ENCODE data around the gene EFNA2. TPM values are rescaled to one million over a fixed set of nuclear protein-coding genes. Genes with fewer than 3 reads are reported as not detected.
"Not testable (repeated sequence)": the region's sequence is repeated elsewhere in the genome, so short reads cannot be mapped to it uniquely, and the experiment has no call there.

EFNA2 gene
- polyA plus RNA-seq, 1 donor (not counting 4 experiments of a cell fraction or from before 2014, with no cell fraction given): not detected

DNA sequence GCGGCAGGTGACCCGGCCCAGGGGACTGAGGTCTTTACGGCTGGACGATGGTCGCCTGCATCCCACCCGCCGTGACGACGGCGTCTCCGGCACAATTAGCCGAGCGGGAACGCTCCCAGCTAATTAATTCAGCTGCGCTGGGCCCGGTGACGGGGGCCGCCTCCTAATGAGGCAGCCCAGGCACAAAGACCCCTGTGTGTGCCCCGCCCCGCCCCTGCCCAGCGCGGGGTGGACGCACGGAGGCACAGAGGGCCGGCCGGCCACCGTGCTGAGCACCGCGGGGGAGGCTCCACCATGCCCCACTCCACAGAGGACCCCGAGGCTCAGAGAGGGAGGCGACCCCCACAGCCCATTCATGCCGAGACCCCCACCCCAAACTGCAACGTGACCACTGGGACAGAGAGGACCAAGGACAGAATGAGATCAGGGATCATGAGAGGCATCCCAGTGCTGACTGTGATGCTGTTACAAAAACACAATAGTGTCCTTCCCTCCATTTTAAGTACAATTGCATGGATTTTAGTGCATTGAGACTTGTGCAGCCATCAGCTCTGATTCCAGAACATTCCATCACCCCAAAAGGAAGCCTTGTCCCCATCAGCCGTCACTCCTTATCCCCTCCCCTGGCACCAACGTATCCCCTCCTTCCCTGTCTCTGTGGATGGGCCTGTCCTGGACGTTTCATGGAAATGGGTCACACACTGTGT is 17.0 kb downstream of the EFNA2 start:
- no peak for DNase-seq (ENCODE audit: low read depth, low spot score)
- Histone ChIP-seq H3K4me2 (ENCODE audit: control insufficient read depth, extremely low read depth, insufficient read depth, low read depth, low read length) (no peak overlapping the region), H3K9me3 (ENCODE audit: control insufficient read depth, low read depth, low read length) (no peaks in the 10 kb centered on the region), H2AFZ (ENCODE audit: control insufficient read depth, low read length) (no peak overlapping the region), H4K20me1 (ENCODE audit: control insufficient read depth, extremely low read depth, insufficient read depth, low read length) (no peaks in the 10 kb centered on the region), H3K4me1 (ENCODE audit: control insufficient read depth, extremely low read depth, insufficient read depth, low read length) (no peaks in the 10 kb centered on the region), H3K9ac (ENCODE audit: control insufficient read depth, extremely low read depth, insufficient read depth, low read length) (no peak overlapping the region), H3K27me3 (ENCODE audit: control insufficient read depth, extremely low read depth, insufficient read depth, low read length) (peaks cover 10% of the 10 kb centered on the region), H3K9me1 (ENCODE audit: control insufficient read depth, extremely low read depth, insufficient read depth, low read length) (no peaks in the 10 kb centered on the region), H3K27ac (ENCODE audit: control insufficient read depth, insufficient read depth, low read length) (no peak overlapping the region), H3K79me2 (ENCODE audit: control insufficient read depth, insufficient read depth, low read length) (no peaks in the 10 kb centered on the region), H3K36me3 (ENCODE audit: control insufficient read depth in 2 of 2, extremely low read depth in 1 of 2, insufficient read depth in 2 of 2, low read length in 2 of 2) (no peaks in the 10 kb centered on the region), H3K4me3 (ENCODE audit: control insufficient read depth in 2 of 3, extremely low read depth in 1 of 3, insufficient read depth in 2 of 3, low read depth in 1 of 3, low read length in 3 of 3) (no peak overlapping the region)
- no peak for FAIRE-seq
- no peak for TF ChIP-seq EZH2 (IDR thresholded peaks at IDR 0.05; ENCODE audit: low read length)
- TF ChIP-seq, protein P1, sequence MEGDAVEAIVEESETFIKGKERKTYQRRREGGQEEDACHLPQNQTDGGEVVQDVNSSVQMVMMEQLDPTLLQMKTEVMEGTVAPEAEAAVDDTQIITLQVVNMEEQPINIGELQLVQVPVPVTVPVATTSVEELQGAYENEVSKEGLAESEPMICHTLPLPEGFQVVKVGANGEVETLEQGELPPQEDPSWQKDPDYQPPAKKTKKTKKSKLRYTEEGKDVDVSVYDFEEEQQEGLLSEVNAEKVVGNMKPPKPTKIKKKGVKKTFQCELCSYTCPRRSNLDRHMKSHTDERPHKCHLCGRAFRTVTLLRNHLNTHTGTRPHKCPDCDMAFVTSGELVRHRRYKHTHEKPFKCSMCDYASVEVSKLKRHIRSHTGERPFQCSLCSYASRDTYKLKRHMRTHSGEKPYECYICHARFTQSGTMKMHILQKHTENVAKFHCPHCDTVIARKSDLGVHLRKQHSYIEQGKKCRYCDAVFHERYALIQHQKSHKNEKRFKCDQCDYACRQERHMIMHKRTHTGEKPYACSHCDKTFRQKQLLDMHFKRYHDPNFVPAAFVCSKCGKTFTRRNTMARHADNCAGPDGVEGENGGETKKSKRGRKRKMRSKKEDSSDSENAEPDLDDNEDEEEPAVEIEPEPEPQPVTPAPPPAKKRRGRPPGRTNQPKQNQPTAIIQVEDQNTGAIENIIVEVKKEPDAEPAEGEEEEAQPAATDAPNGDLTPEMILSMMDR (optimal IDR thresholded peaks at IDR 0.05 in 1 of 3, IDR thresholded peaks at IDR 0.05 in 1 of 3, conservative IDR thresholded peaks at IDR 0.05 in 1 of 3; ENCODE audit: extremely low read depth in 1 of 3, insufficient read depth in 2 of 3, low read length in 3 of 3): no peak
- dilution Hi-C loops (cut with MboI; ENCODE audit: extremely low pct_ligation_motif_present, low sequenced_read_pairs): no loop called here

DNA sequence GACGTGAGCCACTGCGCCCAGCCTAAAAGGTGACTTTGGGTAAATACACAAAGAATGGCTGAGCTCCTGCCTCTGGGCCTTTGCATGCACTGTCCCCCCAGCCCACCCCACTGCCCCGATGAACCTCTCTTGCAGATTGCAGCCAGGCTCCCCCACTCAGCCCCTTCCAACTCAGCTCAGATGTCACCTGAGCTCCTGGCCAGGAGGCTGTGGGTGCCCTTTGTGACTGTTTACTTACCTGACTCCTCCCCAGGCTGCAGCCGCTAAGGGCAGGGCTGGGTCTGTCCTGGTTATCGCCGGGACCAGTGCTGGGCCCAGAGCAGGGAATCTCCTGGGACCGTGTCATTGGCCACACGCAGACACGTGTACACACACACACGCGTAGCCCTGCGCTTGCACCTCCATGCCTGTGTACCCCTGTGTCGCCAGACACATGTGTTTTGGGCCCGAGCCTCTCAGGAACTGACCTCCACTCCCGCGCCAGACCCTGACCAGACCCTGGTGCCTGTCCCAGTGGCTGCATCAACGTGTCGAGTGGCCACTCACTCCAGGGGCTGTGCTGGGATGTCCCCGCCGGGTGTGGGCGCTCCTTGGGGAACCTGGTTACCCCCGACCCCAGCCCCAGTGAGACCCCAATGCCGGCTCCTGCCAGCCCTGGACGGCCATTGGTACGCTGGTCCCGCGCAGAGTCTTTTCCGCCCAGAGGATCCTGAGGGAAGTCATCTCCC is 18.7 kb downstream of the EFNA2 start:
- Histone ChIP-seq H3K4me2 (ENCODE audit: control insufficient read depth, extremely low read depth, insufficient read depth, low read depth, low read length) (no peak overlapping the region), H3K27ac (ENCODE audit: control insufficient read depth, insufficient read depth, low read length) (no peak overlapping the region), H2AFZ (ENCODE audit: control insufficient read depth, low read length) (no peak overlapping the region), H3K9me3 (ENCODE audit: control insufficient read depth, low read depth, low read length) (no peaks in the 10 kb centered on the region), H3K27me3 (ENCODE audit: control insufficient read depth, extremely low read depth, insufficient read depth, low read length) (peaks cover 6% of the 10 kb centered on the region), H3K9me1 (ENCODE audit: control insufficient read depth, extremely low read depth, insufficient read depth, low read length) (no peaks in the 10 kb centered on the region), H4K20me1 (ENCODE audit: control insufficient read depth, extremely low read depth, insufficient read depth, low read length) (no peaks in the 10 kb centered on the region), H3K36me3 (ENCODE audit: control insufficient read depth in 2 of 2, extremely low read depth in 1 of 2, insufficient read depth in 2 of 2, low read length in 2 of 2) (no peaks in the 10 kb centered on the region), H3K9ac (ENCODE audit: control insufficient read depth, extremely low read depth, insufficient read depth, low read length) (no peak overlapping the region), H3K4me1 (ENCODE audit: control insufficient read depth, extremely low read depth, insufficient read depth, low read length) (no peaks in the 10 kb centered on the region), H3K4me3 (ENCODE audit: control insufficient read depth in 2 of 3, extremely low read depth in 1 of 3, insufficient read depth in 2 of 3, low read depth in 1 of 3, low read length in 3 of 3) (no peak overlapping the region), H3K79me2 (ENCODE audit: control insufficient read depth, insufficient read depth, low read length) (no peaks in the 10 kb centered on the region)
- TF ChIP-seq, protein P1 (optimal IDR thresholded peaks at IDR 0.05 in 1 of 3, IDR thresholded peaks at IDR 0.05 in 1 of 3, conservative IDR thresholded peaks at IDR 0.05 in 1 of 3; ENCODE audit: extremely low read depth in 1 of 3, insufficient read depth in 2 of 3, low read length in 3 of 3): no peak
- TF ChIP-seq EZH2 (IDR thresholded peaks at IDR 0.05; ENCODE audit: low read length): no peak
- no peak for FAIRE-seq
- dilution Hi-C loops (cut with MboI; ENCODE audit: extremely low pct_ligation_motif_present, low sequenced_read_pairs): no loop called here
- no peak for DNase-seq (ENCODE audit: low read depth, low spot score)

GRCh38 chr19:1305354-1305753 is 19.7 kb downstream of the EFNA2 start:
- H3K9ac ChIP-seq (ENCODE audit: control insufficient read depth, extremely low read depth, insufficient read depth, low read length); H3K9me1 ChIP-seq (ENCODE audit: control insufficient read depth, extremely low read depth, insufficient read depth, low read length); H3K27me3 ChIP-seq (ENCODE audit: control insufficient read depth, extremely low read depth, insufficient read depth, low read length); H4K20me1 ChIP-seq (ENCODE audit: control insufficient read depth, extremely low read depth, insufficient read depth, low read length); H3K36me3 ChIP-seq (ENCODE audit: control insufficient read depth in 2 of 2, extremely low read depth in 1 of 2, insufficient read depth in 2 of 2, low read length in 2 of 2); H3K4me1 ChIP-seq (ENCODE audit: control insufficient read depth, extremely low read depth, insufficient read depth, low read length); dilution Hi-C loops (cut with MboI; ENCODE audit: extremely low pct_ligation_motif_present, low sequenced_read_pairs); FAIRE-seq; H2AFZ ChIP-seq (ENCODE audit: control insufficient read depth, low read length); H3K9me3 ChIP-seq (ENCODE audit: control insufficient read depth, low read depth, low read length); H3K4me3 ChIP-seq (ENCODE audit: control insufficient read depth in 2 of 3, extremely low read depth in 1 of 3, insufficient read depth in 2 of 3, low read depth in 1 of 3, low read length in 3 of 3); H3K79me2 ChIP-seq (ENCODE audit: control insufficient read depth, insufficient read depth, low read length); H3K27ac ChIP-seq (ENCODE audit: control insufficient read depth, insufficient read depth, low read length); DNase-seq (ENCODE audit: low read depth, low spot score); H3K4me2 ChIP-seq (ENCODE audit: control insufficient read depth, extremely low read depth, insufficient read depth, low read depth, low read length): not testable (repeated sequence)
